ENCODE results near the gene CKAP2L.

DNA sequence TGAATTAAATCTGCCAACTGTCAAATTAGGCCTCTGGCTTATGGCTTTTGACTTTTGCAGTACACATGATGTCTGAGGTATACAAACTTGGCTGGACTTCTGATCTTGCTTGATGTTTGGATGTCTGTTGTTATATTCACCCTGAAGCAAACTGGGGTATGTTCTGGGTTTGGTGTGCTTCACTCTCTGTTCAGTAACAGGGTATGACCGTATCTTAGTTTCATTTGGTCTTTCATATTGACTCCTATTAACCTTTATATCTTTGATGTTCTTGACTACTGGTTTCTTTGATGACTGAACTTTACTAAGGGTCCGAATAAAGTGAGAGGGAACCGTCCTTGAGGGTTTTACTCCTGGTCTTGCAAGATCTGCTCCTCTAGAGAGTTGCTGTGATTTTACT lies 8.2 kb downstream of the CKAP2L start:
- TF ChIP-seq ZC3H10 (CRISPR knock-in tag; IDR thresholded peaks at IDR 0.05) (no peak), ZFP30 (CRISPR knock-in tag; IDR thresholded peaks at IDR 0.05) (no peak), CSDC2 (CRISPR knock-in tag; IDR thresholded peaks at IDR 0.05) (no peak), ZFP3 (CRISPR knock-in tag; IDR thresholded peaks at IDR 0.05) (no peak), TOX (CRISPR knock-in tag; IDR thresholded peaks at IDR 0.05; ENCODE audit: borderline replicate concordance) (no peak), BACH2 (CRISPR knock-in tag; IDR thresholded peaks at IDR 0.05; ENCODE audit: borderline replicate concordance) (no peak), RARB (CRISPR knock-in tag; IDR thresholded peaks at IDR 0.05) (no peak), SNAI2 (CRISPR knock-in tag; IDR thresholded peaks at IDR 0.05) (no peak)
